Ishikawa (cell line): Measurements from ENCODE around the gene BDH1.
A peak's percentile ranks its signal among the peaks of the same experiment; 100 is the strongest.

Source experiments
- CEBPB ChIP-seq: IDR thresholded peaks from 2 replicates; pipeline ENCODE4 v1.6.1; 2012
- CREB1 ChIP-seq: IDR thresholded peaks from 2 replicates; pipeline ENCODE4 v1.6.1; 2012; ENCODE audit warnings: low read depth
- EGR1 ChIP-seq: IDR thresholded peaks from 2 replicates; pipeline ENCODE4 v1.6.1; 2012
- EP300 ChIP-seq: IDR thresholded peaks from 2 replicates; pipeline ENCODE4 v1.6.1; 2012; ENCODE audit warnings: borderline replicate concordance
- FOXM1 ChIP-seq: IDR thresholded peaks from 2 replicates; pipeline ENCODE4 v1.6.1; 2012; ENCODE audit warnings: low read depth, borderline replicate concordance
- NFIC ChIP-seq: IDR thresholded peaks from 2 replicates; pipeline ENCODE4 v1.6.1; 2012
- RAD21 ChIP-seq: IDR thresholded peaks from 2 replicates; pipeline ENCODE4 v1.6.1; 2012; ENCODE audit warnings: low read depth
- REST ChIP-seq: IDR thresholded peaks from 2 replicates; pipeline ENCODE4 v1.6.1; 2012; ENCODE audit warnings: low read depth, mild to moderate bottlenecking
- TAF1 ChIP-seq: IDR thresholded peaks from 2 replicates; pipeline ENCODE4 v1.6.1; 2012; ENCODE audit warnings: low read depth, mild to moderate bottlenecking
- TCF12 ChIP-seq: IDR thresholded peaks from 2 replicates; pipeline ENCODE4 v1.6.1; 2012; ENCODE audit warnings: low read depth
- TEAD4 ChIP-seq: IDR thresholded peaks from 2 replicates; pipeline ENCODE4 v1.6.1; 2012
- USF1 ChIP-seq: IDR thresholded peaks from 2 replicates; pipeline ENCODE4 v1.6.1; 2012
- YY1 ChIP-seq: IDR thresholded peaks from 2 replicates; pipeline ENCODE4 v1.6.1; 2012; ENCODE audit warnings: low read depth
- ZBTB7A ChIP-seq: IDR thresholded peaks from 2 replicates; pipeline ENCODE4 v1.6.1; 2012; ENCODE audit warnings: low read depth
- TF ChIP-seq, protein P1 (sequence below): IDR thresholded peaks from 2 replicates; pipeline ENCODE4 v1.6.1; 2012

The BDH1 gene

DNA sequence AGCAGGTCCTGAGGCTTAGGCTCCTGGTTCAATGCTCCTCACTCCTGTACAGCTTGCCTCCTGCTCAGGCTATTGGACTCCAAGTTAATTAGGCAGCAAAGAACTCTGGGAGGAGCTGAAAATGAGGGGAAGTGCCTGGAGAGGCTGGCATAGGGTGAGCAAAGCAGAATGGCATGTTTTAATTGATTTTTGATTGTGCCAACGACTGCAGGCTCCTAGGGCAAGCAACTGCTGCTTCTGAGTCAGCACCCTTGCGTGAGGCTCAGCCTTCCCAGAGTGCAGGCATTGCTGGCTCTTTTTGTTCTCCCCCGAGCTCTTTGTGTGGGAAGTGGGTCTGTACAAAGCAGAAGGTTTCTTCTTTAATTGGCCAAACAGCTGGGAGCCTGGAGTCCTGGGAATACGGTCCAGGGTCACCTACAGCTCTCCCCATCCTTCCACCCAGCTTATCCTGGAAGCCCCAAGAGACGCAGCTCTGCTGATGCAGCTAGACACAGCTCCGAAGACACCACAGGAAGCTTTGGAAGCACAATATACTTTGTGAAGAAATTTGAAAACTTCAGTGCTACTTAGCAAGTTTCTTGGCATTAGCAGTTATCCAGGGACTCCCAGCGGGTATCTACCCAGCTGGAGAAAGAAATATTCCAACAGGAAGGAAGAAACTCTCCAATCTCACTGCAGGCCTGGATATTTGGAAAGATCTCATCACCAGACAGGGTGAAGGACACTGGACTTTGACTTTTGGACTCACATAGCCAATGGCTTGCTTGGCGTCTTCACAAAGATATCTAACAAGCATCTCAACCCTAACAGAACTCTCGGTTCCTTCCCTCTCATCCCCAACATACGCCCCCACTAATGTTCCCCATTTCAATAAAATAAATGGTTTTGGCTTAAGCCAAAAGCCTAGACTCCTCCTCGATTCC is 76.8 kb downstream of the BDH1 start:
- TF ChIP-seq TEAD4 (peak; percentile 73; the same call in 1 of the 2 replicates), FOXM1 (peak; percentile 42; the same call in 1 of the 2 replicates), EP300 (peak; percentile 20; the same call in 1 of the 2 replicates), NFIC (no peak), CREB1 (no peak), TAF1 (peak; percentile 28; the same call in 1 of the 2 replicates), REST (no peak), YY1 (no peak), CEBPB (no peak), ZBTB7A (no peak), EGR1 (no peak), RAD21 (peak; percentile 18; the same call in 1 of the 2 replicates), TCF12 (no peak), USF1 (0 out of 2 replicates have a peak, but pooled peaks have one; percentile 9)
- TF ChIP-seq, protein P1, sequence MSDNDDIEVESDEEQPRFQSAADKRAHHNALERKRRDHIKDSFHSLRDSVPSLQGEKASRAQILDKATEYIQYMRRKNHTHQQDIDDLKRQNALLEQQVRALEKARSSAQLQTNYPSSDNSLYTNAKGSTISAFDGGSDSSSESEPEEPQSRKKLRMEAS, result peak; percentile 59

GRCh38 chr3:197475997-197476525 is 79.7 kb downstream of the BDH1 start:
- TF ChIP-seq TAF1 (no peak), EP300 (no peak), NFIC (no peak), RAD21 (no peak), TCF12 (no peak), REST (no peak), CREB1 (no peak), CEBPB (no peak), EGR1 (no peak), TEAD4 (no peak), YY1 (no peak), FOXM1 (no peak), USF1 (no peak), ZBTB7A (no peak)
- TF ChIP-seq, protein P1, result no peak

DNA sequence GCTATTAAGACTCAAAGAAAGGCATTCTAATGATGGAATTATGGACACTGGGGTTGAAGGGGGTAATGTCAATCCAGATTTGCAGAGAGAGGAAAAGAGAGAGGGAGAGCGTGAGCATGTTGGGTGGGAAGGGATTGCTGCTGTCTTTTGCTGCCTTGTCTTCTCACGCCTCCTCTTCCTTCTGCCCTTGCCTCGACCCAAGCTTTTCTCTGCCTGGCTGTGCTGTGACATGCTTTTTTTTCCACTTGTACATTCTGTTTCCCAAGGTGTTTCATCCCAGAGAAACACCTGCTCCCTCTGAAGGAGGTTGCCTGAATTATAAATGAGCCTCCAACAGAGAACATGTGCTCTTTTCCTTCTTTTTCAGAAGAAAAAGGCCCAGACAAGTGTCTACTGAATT is 80.3 kb downstream of the BDH1 start:
- TF ChIP-seq CEBPB (no peak), FOXM1 (no peak), USF1 (no peak), ZBTB7A (no peak), RAD21 (no peak), TCF12 (no peak), YY1 (no peak), TEAD4 (no peak), EGR1 (no peak), REST (no peak), CREB1 (no peak), TAF1 (no peak)
- TF ChIP-seq, protein P1, result no peak
